ENCODE results near the gene ID2. TPM values are rescaled to one million over a fixed set of nuclear protein-coding genes. Genes with fewer than 3 reads are reported as not detected.
A peak's percentile ranks its signal among the peaks of the same experiment; 100 is the strongest.

The ID2 gene
- total RNA-seq, 1 donor from 2014 or later = 378 TPM

DNA sequence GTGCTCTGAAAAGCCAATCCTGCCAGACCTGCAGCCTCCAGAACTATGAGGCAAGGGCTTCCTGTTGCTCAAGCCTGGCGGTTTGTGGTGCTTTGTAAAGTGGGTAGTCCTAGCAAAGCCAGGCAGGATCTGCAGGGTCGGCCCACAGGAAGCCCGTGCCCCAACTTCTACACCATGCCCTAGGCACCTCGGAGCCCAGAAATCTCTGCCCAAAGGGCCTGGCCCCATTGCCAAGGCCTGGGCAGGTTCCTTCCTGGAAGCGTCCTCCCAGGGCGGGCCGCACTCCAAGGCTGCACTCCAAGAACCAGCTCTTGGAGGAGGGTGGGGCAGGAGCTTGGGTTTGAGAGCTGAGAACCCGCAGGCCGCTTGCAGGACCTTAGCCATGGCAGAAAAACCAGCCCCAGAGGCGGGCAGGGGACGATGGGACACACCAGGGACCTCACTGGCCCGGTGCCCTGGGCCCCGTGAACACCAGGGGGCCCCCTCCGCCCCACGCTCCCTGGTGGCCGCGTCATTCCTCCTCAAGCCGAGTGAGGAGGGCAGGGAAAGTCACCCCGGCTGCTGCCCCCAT is 37.2 kb upstream of the ID2 start:
- H3K4me3 ChIP-seq = no peak overlapping the region
- intact Hi-C loops (cut with DNase I) = no loop called here
- no peak for DNase-seq (ENCODE audit: extremely low spot score in 2 of 2)

DNA sequence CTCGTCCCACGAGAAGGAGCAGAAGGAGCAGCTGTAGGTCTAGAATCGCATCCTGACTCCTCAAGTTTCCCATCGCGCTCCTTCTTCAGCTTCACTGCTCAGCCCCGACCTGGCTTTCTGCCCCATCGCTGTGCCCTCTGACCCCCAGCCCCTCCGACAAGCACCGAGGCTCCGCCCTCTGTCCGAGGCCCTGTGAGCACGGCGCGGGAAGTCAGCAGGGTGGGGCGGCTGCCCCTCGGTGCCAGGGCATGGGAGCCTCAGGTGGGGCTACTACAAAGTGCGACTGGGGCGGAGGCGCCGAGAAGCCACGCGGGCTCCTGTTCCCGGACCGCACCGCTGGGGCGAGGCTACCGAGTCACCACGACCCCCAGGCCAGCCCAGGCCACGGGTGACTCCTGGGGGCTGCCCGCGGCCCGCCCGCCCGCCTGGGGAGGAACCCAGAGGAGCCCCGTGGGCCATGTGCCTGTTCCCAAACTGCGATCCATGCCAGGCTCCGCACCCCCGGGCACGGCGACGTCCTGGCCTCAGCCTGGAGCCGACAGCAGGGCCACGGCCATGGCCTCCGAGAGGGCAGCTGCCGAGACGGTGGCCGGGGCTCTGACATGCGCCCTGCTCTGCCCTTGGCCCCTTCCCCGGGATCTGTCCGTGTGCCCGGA is 36.6 kb upstream of the ID2 start:
- H3K27ac ChIP-seq = no peak overlapping the region
- H3K9me3 ChIP-seq = no peaks in the 10 kb centered on the region
- H3K4me1 ChIP-seq = peaks cover 13% of the 10 kb centered on the region
- no peaks in the 10 kb centered on the region for H3K36me3 ChIP-seq
- no peak overlapping the region for H3K4me3 ChIP-seq
- no peak for DNase-seq (ENCODE audit: extremely low spot score in 2 of 2)
- TF ChIP-seq POLR2A (IDR thresholded peaks at IDR 0.05) (no peak), POLR2AphosphoS5 (IDR thresholded peaks at IDR 0.05; ENCODE audit: insufficient read depth in 1 of 2, low read depth in 1 of 2) (no peak)
- TF ChIP-seq, protein P1, sequence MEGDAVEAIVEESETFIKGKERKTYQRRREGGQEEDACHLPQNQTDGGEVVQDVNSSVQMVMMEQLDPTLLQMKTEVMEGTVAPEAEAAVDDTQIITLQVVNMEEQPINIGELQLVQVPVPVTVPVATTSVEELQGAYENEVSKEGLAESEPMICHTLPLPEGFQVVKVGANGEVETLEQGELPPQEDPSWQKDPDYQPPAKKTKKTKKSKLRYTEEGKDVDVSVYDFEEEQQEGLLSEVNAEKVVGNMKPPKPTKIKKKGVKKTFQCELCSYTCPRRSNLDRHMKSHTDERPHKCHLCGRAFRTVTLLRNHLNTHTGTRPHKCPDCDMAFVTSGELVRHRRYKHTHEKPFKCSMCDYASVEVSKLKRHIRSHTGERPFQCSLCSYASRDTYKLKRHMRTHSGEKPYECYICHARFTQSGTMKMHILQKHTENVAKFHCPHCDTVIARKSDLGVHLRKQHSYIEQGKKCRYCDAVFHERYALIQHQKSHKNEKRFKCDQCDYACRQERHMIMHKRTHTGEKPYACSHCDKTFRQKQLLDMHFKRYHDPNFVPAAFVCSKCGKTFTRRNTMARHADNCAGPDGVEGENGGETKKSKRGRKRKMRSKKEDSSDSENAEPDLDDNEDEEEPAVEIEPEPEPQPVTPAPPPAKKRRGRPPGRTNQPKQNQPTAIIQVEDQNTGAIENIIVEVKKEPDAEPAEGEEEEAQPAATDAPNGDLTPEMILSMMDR (IDR thresholded peaks at IDR 0.05) = no peak
- intact Hi-C loops (cut with DNase I) = no loop called here
- no peaks in the 10 kb centered on the region for H3K27me3 ChIP-seq

More for the DNA sequence above, 37.2 kb upstream of the ID2 start:
- no peaks in the 10 kb centered on the region for H3K36me3 ChIP-seq
- no peaks in the 10 kb centered on the region for H3K27me3 ChIP-seq
- no peaks in the 10 kb centered on the region for H3K9me3 ChIP-seq
- peaks cover 13% of the 10 kb centered on the region for H3K4me1 ChIP-seq
- TF ChIP-seq POLR2AphosphoS5 (IDR thresholded peaks at IDR 0.05; ENCODE audit: insufficient read depth in 1 of 2, low read depth in 1 of 2) (no peak), POLR2A (IDR thresholded peaks at IDR 0.05) (no peak)
- TF ChIP-seq, protein P1 (IDR thresholded peaks at IDR 0.05) = no peak
- H3K27ac ChIP-seq = peak overlapping the region; percentile 79

DNA sequence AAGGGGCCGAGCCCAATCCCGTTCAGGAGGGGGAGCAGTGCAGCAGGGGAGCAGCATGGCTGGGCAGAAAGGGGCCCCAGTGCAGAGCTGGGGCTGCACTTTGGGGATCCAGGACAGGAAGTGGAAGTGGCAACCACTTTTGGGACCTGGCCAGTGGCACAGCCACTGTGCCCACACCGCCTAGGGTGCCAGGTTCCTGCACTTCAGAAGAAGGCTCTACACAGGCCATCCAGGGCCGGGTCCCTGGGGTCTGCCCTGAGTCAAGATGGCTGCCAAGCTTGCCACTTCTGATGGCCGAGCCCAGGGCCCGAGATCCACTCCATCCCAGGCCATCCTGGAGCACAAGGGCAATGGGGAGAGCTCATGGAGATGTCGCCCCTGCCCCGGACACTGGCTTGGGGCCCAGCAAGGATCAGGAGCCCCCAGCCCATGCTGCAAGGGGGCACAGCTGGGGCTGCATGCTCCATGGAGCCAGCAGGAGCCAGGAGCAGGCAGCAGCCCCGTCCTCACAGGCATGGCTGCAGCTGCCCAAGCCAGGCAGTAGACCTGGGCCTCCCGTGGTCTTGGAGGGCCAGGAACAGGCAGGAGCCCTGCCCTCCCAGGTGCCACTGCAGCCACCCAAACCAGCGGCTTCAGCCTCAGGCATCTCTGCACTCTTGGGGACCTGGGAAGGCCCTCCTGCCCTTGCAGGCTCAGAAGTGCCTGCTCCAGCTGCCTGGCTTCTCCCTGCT is 35.0 kb upstream of the ID2 start:
- Histone ChIP-seq H3K27me3 (no peaks in the 10 kb centered on the region), H3K27ac (no peak overlapping the region), H3K4me3 (no peak overlapping the region), H3K36me3 (no peaks in the 10 kb centered on the region), H3K4me1 (peaks cover 13% of the 10 kb centered on the region), H3K9me3 (no peaks in the 10 kb centered on the region)
- intact Hi-C loops (cut with DNase I) = no loop called here
- TF ChIP-seq, protein P1 (IDR thresholded peaks at IDR 0.05) = no peak
- TF ChIP-seq POLR2A (IDR thresholded peaks at IDR 0.05) (no peak), POLR2AphosphoS5 (IDR thresholded peaks at IDR 0.05; ENCODE audit: insufficient read depth in 1 of 2, low read depth in 1 of 2) (no peak)
- no peak for DNase-seq (ENCODE audit: extremely low spot score in 2 of 2)

DNA sequence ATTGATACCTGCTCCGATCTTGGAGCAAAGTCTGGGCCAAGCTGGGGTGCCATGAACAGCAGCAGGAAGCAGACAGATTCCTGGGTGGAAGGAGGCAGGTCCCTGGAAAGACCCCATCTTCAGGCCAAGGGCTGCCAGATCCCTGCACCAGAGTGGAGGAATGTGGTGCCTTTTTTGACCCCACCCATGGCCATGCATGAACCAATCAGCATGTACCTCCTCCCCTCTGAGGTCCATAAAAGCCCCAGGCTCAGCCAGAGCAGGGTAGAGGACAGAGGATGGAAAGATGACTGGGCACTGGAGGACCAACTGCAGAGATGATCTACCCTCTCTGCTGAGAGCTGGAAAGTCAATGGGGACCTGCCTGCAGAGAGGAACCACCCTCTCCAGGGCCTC is 34.4 kb upstream of the ID2 start:
- no peak for DNase-seq (ENCODE audit: extremely low spot score in 2 of 2)
- no peak overlapping the region for H3K27ac ChIP-seq

More for the DNA sequence above, 34.4 kb upstream of the ID2 start:
- intact Hi-C loops (cut with DNase I) = no loop called here
- Histone ChIP-seq H3K4me1 (peaks cover 13% of the 10 kb centered on the region), H3K9me3 (no peaks in the 10 kb centered on the region), H3K36me3 (no peaks in the 10 kb centered on the region), H3K27me3 (no peaks in the 10 kb centered on the region), H3K4me3 (no peak overlapping the region)
- TF ChIP-seq, protein P1 (IDR thresholded peaks at IDR 0.05) = no peak
- no peak for TF ChIP-seq POLR2A (IDR thresholded peaks at IDR 0.05)
- no peak for TF ChIP-seq POLR2AphosphoS5 (IDR thresholded peaks at IDR 0.05; ENCODE audit: insufficient read depth in 1 of 2, low read depth in 1 of 2)
